COR-L47 (cell line): ENCODE data around the gene PRKN.

ENCODE experiments used
- DNase-seq: peaks from one replicate; lab custom pipeline; 2025; lab: John Stamatoyannopoulos, UW

Gene PRKN

DNA sequence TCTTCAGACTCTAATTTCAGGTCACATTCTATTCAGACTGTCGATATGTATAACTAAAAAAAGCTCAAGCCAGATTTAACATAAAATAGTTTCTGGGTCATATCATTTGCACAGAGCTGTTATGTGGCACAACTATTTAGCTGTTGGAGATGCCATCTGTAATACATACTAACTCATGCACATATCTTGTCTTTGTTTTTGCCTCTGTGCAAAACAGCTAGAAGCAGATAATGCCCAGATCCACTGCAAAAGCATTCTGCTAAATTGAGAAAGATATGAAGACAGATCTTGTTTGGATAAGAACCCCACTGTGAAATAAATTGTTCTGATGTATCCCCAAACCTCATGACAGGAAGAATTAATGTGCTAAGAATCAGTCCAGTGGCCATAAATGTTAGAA is 930.9 kb downstream of the PRKN start:
- DNase-seq, result no peak

DNA sequence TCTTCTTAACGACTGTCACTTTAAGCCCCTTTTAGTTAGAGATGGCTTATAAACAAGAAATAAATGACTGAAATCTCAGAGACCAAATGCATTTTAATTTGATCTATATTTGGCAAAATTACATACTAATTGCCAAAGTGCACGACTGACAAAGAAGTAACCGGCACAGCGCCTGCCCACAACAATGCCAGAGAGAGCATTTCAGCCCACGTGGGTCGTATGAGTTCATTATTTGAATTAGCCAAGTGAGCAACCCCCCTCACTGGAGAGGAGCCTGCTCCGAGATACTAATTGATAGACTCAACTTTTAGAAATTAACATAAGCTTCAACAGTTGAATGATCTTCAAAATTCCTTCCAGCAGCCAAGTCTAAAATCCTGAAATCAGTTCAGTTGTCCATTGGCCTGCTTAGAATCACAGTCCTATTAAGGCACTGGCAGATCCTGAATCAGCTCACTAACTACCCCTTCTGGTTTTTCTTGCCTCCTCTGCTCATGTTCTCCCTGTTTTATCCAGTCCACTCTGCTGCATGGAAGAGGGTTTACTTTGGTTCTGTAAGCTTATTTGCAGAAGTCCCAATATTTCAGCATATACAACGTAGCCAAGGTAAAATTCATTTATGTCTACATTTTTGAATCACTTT is 934.6 kb downstream of the PRKN start:
- no peak for DNase-seq

DNA sequence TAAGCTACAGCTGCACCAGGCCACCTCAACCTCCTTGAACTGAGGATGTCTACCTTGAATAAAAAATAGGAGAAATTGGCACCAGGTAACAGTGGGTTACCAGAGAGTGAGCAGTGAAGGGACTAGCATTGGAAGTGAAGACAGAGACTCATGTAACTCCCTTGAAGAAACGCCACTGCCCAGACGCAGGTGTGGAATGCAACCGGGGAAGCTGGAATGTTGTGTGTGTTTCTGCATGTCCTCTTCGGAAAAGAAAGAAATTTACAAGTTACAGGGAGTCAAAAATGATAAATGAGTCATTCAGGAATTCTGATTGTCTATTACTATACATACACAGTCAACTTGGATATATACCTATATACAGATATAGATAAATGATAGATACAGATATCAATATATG is 939.0 kb downstream of the PRKN start:
- no peak for DNase-seq

DNA sequence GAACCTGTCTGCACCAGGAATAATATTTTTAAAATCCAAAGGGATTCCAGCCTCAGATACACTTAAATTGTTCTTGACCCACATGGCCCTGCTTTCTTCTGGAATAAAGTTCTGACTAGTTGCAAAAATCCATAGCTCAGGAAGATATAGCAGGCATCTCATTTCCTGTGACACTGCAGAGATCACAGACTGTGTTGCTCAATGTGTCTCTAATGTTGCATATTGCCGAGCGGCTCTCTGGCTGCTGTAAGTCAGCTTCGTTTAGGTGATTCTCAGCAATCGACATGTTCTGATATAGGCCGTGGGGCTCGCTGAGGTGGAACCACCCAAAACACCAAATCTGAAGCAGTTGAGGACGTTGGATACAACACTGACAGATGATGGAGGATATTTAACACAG is 955.4 kb downstream of the PRKN start:
- no peak for DNase-seq

DNA sequence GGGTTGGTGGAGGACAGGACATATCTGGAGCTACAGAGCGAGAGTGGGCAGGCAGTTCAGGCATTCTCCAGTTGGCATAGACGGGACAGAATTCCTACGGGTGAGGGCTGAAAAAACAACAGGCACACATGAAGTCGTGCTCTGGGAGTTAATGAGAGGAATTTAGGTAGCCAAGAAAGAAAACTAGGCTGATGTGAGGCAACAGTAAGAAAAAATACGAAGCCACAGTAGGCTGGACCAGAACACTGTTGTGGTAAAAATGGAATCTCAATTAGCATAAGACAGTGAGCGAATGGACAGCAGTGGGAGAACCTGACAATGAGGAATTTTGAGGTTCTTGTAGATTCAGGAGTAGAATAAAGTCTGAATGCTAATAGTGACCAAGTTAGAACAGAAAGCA is 965.6 kb downstream of the PRKN start:
- DNase-seq, result no peak

DNA sequence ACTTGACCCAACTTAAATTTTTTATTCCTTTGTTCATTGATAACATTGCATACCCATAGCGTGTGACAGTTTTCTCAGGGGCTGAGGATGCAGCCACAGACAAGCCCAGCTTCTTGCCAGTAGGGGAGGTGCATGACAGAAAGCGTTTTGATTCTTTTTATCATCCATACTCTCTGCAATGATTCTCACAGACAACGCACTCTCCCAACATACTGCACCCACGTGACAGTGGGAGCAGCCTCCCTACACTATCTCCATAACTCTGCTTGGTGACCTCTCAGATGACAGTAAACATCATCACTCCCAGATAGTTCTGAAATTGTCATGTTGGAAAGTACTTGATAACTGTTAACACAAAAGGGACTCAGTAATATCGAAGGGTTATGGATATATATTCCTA is 972.5 kb downstream of the PRKN start:
- DNase-seq, result no peak

DNA sequence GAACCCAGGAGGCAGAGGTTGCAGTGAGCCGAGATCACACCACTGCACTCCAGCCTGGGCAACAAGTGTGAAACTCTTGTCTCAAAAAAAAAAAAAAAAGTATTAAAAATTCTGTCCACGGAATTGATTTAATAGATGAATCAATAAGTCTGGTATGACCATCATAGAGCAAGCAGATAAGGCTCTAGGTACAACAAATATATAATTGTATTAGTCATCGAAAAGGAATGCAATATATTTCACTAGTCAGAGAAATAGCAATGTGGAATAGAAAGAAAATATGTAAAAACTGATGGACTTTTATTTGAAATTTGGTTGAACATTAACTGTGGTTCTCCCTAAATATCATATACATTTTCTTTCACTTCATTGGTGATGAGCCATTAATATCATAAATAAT is 976.9 kb downstream of the PRKN start:
- DNase-seq, result no peak

DNA sequence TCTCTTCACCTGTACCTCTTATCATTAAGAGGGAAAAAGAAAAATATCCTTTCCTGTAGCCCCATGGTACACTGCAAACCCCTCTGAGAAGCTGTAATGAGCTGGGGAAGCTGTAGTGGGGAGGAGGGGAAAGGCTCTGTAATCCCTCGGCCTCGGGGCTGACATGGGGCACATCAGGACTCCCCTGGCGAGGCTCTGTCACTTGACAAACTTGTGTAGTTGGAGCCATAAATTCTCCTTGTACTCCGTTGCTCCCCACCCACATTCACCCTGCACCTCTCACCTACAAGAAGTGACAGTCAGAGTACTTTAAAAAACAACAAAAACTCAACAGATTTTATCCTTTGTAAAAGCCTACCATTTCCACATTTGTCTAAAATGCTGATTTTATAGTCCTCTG is 978.0 kb downstream of the PRKN start:
- no peak for DNase-seq

DNA sequence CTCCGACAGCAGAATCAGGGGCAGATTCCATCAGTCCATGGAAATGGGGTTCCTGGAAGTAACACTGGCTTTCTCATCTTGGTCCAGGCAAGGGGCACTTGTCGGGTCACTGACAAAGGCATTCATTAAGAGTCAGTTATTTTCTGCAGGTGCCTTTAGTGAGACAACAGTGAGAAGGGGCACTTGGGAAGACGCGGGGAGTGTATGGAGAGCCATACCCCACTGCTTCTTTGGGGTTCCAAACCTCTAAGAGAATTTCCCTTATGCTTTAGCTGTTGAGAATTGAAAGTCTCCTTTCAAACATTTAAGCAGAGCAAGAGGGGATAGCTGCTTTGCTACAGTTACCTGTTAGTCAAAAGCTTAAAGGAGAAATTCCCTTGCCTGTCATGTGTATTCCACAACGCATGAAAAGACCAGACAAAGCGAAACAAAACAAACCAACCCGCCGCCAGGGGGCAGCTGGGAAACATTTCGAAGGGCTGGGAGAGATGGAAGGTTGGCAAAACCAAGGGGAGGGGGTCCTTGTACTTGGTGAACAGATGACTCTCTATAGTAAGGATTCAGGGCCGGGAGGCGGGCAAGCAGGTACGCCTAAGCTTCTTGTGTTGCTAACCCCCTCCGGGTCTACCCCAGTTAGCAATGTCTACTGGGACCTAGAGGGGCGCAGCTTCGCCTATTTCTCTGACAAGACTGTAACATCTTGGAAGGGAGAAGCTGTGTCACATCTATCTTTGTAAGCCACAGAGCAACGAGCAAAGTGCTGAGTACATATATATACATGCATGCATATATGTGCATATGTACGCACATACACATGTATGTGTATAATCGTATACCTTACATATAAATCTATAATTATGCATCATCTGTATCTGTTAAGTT is 978.8 kb downstream of the PRKN start:
- DNase-seq, result no peak

DNA sequence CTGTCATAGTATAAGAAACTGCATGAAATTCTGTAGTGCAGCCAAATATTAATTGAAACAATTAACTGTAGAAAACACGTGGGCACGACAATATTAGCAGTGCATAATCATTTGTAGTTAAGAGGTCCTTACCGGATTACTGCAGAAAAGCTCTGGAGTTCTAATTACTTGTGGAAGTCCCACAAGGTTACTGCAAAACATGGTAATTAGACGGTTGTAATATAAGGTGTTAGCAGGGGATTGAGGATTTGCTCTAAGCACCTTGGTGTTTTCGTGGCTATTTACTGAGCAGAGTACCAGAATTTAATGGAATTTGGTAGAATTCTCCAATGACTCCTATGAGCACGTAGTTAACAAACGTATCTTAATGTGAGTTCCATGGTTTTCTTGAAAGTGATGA is 980.1 kb downstream of the PRKN start:
- DNase-seq, result no peak

DNA sequence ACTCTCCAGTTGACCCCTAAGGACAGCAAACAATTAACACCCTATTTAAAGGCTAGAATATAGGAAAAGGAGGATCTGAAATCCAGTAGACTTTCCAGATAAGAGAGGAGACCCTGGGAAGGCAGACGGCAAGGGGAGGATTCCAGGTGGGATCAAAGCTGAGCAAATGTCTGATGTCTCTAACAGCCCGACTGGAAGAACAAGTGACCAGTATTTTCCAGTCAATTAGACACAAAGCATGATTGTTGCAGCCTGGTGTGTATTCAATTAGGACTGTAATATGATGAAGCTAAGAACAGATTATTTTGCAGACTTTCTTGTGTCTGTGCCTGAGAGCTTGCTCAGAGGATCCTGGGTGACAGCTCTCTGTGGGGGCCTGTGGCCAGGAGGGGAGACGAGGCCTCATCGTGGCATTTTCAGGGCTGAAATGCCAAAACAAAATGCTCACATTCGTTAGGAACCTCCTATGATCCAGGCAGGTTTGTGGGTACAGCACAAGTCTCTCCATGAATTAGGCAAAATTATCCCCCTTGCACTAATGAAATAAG is 981.9 kb downstream of the PRKN start:
- DNase-seq, result peak; percentile 9

DNA sequence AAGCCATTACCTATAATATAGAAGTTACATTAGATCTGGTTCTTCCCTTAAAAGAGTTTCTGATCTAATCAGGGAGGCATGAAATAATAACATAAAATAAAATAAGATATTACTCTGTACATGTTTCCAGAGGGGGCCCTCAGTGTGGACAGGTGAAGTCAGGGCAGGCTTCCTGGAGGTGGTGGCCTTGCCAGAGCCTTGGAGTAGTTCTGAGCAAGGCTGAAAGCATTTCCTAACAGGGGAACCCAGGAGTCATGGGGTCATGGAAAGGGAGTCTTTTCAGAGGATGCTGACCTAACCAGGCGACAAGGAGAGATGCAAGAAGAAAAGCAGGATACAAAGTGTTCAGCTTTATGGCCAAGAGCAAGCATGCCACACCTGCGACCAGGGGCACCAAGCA is 982.4 kb downstream of the PRKN start:
- no peak for DNase-seq

DNA sequence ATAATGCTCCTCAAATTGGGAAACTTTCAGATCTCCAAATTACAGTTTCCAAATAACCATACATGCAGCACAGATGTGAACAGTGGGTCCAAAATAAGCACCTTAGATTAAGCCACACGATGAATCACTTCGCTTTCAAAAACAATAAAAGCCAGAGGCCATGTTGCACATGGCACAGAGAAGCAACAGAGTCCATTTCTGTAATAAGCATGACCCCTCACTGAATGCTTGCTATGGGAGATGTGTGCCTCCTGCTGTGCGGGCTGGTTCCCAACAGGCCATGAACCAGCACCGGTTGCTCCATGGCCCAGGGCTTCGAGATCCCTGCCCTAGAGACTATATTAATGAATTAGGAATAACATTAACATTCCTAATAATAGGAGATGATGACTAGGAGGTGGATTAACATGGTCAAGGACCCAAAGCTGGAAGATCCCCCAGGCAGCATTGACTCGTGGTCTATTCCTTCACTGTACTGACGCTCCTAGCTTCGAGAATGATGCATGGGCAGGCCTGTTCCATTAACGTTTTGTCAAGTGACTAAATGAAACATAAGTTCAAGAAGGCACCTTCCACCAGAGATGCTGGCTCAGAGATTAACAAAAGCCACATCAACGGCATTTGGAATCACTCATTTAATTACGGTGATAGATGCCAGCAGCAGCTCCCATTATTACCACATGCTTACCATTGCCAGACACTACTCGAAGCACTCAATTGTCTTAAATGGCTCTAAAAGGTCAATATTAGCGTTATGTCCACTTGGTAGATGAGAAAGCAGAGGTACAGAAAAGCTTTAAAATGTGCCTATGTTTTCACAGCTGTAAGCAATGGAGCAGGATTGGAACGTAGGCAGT is 983.1 kb downstream of the PRKN start:
- no peak for DNase-seq

DNA sequence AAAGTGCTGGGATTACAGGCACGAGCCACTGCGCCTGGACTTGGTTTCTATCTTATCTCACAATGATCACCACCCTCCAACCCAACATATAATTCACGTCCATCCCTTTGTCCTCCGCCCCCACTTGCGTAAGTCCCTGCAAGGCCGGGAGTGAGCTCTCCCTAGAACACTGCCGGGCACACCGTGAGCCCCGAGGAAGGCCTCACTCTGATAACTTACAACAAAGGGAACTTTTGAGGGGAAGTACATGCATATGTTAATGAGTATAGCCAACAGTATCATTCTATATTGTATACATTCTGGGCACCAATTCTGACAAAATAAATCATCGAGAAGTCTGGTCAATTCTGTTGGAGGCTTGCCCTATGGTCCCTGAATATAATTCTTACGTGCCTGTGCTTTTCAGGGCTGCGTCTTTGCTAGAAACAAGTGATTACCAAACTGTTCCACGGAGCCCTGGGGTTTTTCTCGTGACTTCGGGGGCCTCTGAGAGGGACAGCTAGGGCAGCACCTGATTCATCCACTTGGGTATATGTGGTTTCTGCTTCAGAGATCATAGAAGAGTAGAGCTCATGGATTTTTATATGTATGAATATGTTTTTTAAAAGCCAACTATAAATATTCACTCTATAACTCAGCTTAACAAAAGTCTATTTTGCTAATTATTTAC is 983.9 kb downstream of the PRKN start:
- DNase-seq, result no peak

DNA sequence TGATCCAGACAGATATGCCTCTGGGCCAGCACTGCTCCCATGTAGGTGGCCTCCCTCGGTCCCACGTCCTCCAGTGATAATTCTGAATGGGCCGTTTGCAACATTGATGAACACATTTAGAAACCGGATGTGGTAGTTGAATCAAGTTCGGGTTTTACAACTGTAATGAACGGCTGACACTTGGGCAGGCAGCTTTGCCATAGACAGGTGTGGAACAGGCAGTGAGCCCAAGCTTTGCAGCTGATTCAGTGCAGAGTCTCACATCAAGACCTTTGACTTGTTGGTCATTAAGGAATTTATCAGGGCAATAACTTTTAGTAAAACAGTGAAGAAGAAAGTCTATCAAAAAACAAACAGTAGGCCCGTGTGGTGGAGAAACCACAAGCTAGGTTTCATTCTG is 987.1 kb downstream of the PRKN start:
- no peak for DNase-seq

DNA sequence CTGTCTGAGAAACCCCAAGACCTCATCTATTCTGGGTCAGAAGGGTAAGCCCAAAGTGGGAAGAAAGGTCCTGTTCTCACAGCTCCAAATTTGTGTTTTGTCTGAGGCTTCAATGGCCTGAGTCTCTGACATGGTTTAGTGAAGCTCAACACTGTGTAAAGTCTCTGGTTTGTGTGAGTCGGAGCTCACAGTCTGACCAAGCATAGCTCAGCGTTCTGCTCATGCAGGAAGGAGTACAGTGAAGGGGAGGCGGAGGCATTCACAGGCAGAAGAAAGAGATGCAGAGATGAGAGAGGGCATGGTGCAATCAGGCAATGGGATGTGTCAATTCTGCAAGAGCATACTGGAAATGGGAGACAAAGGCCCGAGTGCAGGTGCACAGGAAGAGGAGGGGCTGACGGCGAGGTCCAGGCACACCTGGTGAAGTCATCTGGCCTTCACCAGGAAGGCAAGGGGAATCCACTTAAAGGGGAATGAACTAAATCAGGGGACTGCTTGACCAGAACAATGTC is 990.7 kb downstream of the PRKN start:
- DNase-seq, result no peak

DNA sequence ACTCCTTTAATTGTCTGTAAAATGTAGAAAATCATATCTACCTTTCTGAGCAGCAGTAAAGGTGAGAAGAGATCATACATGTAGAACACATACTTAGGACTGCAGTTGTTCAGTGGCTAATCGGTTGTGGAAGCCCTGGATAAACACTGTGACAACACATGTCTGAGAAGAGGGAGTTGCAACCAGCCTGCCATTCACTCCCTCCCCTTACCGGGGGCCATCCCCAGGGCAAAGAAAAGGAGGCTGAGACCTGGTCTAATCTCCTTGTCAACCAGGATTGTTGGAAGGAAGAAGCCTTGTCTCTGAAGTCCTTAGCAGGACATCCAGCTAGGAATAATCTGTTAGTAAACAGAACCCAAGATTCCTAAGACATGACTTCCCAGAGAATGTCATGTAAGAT is 991.2 kb downstream of the PRKN start:
- DNase-seq, result no peak

DNA sequence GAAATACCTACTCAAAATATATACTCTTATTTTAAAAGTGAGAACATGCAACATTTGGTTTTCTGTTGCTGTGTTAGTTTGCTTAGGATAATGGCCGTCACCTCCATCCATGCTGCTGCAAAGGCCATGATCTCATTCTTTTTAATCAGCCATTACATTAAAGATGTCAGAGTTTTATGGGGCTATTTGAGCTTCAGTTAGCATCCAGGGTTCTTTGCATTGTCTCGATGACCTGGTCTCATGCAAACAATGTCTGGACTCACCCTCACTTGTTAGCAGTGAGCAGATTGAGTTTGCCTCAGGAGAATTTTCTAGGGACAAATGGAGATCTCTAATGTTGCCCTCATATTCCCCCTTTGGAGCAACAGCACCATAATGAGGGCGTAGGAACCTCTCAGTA is 995.0 kb downstream of the PRKN start:
- no peak for DNase-seq

DNA sequence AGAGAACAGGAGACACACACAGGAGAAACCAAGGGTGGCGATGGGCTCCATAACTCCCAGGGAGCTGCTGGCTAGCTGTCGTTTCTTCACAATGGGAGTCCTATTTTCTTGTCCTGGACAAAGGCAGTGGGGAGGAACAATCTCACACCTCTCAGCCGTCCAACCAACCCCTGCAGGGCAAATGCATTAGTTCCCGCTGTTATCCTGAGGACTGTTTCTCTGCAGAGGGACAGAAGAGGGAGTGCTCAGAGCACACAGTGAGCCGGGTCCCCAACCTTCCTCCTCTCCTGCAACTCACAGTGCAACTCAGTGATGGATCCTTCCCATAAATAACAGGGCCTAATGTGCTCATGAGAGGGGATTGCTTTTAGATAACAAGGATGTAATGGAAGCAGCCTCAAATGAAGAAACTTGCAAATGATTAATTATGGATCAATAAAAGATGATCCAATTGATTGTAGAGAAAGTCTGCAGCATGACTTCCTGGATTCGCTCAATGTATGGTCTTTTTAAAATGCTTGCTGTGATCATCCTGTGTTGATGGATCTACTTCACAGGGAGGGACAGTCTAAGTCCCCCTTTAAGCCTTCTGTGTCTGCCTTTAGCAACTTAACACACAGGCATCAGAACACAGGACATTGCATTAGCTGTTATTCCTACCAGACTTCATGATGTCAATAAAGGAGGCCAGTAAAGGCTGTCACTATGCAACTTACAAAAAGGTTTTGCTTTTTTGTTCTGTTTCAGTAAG is 1000.3 kb downstream of the PRKN start:
- DNase-seq, result no peak

DNA sequence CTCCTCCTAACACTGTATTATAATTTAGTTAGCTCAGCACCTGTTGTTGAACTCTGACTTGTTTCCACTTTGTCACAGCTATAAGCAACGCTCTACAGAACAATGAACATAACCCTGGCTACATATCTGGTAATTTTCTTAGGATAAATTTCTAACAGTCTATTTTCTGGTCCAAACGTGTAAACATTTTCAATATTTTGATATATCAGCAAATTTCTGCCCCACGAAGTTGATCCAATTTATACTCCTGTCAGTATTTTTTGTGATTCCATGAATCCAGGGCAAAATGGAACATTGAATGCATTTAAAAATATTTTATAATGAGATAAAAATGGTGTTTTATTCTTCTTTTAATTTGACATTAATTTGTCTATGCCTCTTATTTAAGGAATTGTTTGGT is 1005.2 kb downstream of the PRKN start:
- DNase-seq, result no peak

DNA sequence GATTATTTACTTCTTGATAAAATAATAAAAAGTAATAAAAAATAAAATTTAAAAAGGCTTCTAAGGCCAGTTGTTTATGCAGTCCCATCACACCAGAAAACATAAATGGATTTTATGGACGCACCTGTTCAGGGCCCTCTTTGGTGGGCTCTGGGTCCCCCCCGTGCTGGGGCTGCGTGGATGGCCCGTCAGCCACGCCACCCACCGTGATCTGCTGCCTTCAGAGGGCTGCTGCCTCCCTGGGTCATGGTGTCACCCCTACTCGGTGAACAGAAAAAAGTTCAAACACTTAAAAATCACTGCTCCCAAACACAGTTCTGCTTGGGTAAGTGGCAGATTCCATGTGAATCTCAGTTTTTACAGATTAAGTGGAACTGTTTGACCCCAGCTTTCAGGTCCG is 1006.1 kb downstream of the PRKN start:
- no peak for DNase-seq
